ENCODE results near the gene PLOD1.

DNA sequence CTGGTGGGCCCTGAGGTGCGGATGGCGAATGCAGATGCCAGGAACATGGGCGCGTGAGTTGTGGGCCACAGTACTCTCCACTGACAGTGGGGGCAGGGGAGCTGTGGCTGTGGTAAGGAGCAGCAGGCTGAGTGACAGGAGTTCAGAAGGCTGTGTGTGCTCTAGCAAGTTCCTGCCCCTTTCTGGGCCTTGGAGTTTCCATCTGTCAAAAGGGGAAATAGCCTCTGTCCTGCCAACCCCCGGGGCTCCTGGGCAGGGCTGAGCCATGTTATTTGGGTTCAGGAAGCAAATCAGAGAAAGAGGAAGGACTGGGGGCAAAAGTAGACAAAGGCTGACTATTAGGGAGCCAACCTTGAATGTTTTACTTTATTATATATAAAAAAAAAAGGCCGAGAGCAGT lies 26.2 kb downstream of the PLOD1 start:
- TF ChIP-seq, protein P1, sequence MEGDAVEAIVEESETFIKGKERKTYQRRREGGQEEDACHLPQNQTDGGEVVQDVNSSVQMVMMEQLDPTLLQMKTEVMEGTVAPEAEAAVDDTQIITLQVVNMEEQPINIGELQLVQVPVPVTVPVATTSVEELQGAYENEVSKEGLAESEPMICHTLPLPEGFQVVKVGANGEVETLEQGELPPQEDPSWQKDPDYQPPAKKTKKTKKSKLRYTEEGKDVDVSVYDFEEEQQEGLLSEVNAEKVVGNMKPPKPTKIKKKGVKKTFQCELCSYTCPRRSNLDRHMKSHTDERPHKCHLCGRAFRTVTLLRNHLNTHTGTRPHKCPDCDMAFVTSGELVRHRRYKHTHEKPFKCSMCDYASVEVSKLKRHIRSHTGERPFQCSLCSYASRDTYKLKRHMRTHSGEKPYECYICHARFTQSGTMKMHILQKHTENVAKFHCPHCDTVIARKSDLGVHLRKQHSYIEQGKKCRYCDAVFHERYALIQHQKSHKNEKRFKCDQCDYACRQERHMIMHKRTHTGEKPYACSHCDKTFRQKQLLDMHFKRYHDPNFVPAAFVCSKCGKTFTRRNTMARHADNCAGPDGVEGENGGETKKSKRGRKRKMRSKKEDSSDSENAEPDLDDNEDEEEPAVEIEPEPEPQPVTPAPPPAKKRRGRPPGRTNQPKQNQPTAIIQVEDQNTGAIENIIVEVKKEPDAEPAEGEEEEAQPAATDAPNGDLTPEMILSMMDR (IDR thresholded peaks at IDR 0.05), result no peak
- TF ChIP-seq ZFX (IDR thresholded peaks at IDR 0.05; ENCODE audit: borderline replicate concordance), result no peak

Data from 22Rv1 (cell line).